NCI-H524 (cell line): ENCODE measurements around the gene HDAC11.
"Not testable (repeated sequence)": the region's sequence is repeated elsewhere in the genome, so short reads cannot be mapped to it uniquely, and the experiment has no call there.

Experiments used
- DNase-seq, 2 experiments: peaks; one replicate each; lab custom pipeline; 2025; lab: John Stamatoyannopoulos, UW

The HDAC11 gene

GRCh38 chr3:13479582-13480339, at the start of gene HDAC11:
Gene HDAC11 (plus strand): TSS chr3:13480306. CDS start chr3:13480348, 42 bp downstream.
- DNase-seq, result peak; percentile 86 to 93

GRCh38 chr3:13430411-13430875, 49.7 kb upstream of the HDAC11 start:
- not testable (repeated sequence) for DNase-seq

- no peak for DNase-seq
Measured at GRCh38 chr3:13432093-13432492, 48.0 kb upstream of the HDAC11 start.

GRCh38 chr3:13433912-13434311, 46.2 kb upstream of the HDAC11 start:
- no peak for DNase-seq

- not testable (repeated sequence) for DNase-seq
Measured at GRCh38 chr3:13436213-13436612, 43.9 kb upstream of the HDAC11 start.

- DNase-seq, result no peak
Measured at GRCh38 chr3:13440204-13440817, 39.8 kb upstream of the HDAC11 start.

GRCh38 chr3:13442882-13443281, 37.2 kb upstream of the HDAC11 start:
- DNase-seq, result not testable (repeated sequence)

- DNase-seq, result peak in 1 of 2 experiments; percentile 39
Measured at GRCh38 chr3:13451301-13451673, 28.8 kb upstream of the HDAC11 start.

- DNase-seq, result peak; percentile 24 to 58
Measured at GRCh38 chr3:13452490-13453335, 27.4 kb upstream of the HDAC11 start.

GRCh38 chr3:13455644-13456043, 24.5 kb upstream of the HDAC11 start:
- DNase-seq, result no peak

GRCh38 chr3:13457593-13457992, 22.5 kb upstream of the HDAC11 start:
- no peak for DNase-seq

- DNase-seq, result no peak
Measured at GRCh38 chr3:13459605-13460340, 20.3 kb upstream of the HDAC11 start.

- no peak for DNase-seq
Measured at GRCh38 chr3:13460341-13460736, 19.8 kb upstream of the HDAC11 start.

GRCh38 chr3:13461169-13462124, 18.7 kb upstream of the HDAC11 start:
- DNase-seq, result peak; percentile 24 to 57

GRCh38 chr3:13462125-13462629, 17.9 kb upstream of the HDAC11 start:
- DNase-seq, result no peak

- DNase-seq, result no peak
Measured at GRCh38 chr3:13462822-13463221, 17.3 kb upstream of the HDAC11 start.

- no peak for DNase-seq
Measured at GRCh38 chr3:13463618-13464400, 16.3 kb upstream of the HDAC11 start.

GRCh38 chr3:13465236-13465873, 14.8 kb upstream of the HDAC11 start:
- DNase-seq, result peak in 1 of 2 experiments; percentile 17

- DNase-seq, result no peak
Measured at GRCh38 chr3:13466781-13467180, 13.3 kb upstream of the HDAC11 start.
